ENCODE data around the gene TUBGCP2.

The TUBGCP2 gene

DNA sequence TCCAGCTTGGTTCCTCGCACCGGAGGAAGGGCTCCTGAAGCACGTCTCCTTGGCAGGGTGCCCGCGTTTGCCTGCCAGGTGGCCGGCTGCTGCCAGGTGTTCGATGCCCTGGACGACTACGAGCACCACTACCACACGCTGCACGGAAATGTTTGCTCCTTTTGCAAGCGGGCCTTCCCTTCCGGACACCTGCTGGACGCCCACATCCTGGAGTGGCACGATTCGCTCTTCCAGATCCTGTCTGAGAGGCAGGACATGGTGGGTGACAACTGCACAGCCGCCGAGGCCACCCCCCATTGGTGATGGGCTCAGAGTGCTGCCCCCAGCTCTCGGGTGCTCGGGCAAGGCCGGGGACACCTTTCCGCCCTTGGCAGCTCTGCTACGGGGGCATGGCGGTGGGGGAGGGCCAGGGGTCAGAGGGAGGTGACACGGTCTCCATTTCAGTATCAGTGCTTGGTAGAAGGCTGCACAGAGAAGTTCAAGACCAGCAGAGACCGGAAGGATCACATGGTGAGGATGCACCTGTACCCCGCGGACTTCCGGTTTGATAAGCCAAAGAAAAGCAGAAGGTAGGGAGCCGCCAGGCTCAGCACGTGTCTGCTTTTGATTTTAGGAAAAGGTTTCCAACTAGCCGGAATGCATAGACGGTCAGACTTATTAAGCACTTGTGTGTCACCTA lies 1.2 kb upstream of the TUBGCP2 start:
- no peak overlapping the region for H3K27ac Mint-ChIP-seq
- no peak for DNase-seq

DNA sequence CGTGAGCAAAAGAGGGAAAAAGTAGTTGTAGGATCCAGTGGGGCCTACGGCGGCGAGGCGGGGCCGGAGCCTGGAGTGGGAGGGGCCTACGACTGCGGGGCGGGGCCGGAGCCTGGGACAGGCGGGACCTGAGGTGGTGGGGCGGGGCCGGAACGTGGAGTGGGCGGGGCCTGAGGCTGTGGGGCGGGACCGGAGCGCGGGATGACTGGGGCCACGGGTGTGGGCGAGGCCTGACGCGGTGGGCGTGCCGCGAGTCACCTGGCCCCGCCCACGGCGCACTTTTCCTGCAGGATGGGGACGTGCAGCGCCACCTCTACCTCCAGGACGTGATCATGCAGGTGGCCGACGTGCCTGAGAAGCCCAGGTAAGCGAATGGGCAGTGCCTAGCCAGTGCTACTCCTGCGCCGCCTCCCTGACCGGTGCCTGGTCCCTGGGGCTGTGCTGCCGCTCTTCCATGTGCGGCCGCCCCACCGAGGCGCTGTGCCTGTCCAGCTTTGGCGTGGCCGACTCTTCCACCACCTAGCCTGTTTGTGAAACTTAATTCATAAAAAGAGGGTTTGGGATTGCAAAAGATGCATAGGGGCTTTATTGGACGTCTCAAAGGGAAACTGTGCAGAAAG lies 538 bp upstream of the TUBGCP2 start:
- Mint-ChIP-seq H3K27me3 (ENCODE audit: low read depth, poor library complexity) (peaks cover 3% of the 10 kb centered on the region), H3K4me3 (peak overlapping the region; percentile 78), H3K4me1 (peaks cover 40% of the 10 kb centered on the region), H3K36me3 (ENCODE audit: low read depth) (peaks cover 24% of the 10 kb centered on the region), H3K9me3 (no peaks in the 10 kb centered on the region), H3K27ac (no peak overlapping the region)
- peak; percentile 98 for DNase-seq
- TF ChIP-seq, protein P1, sequence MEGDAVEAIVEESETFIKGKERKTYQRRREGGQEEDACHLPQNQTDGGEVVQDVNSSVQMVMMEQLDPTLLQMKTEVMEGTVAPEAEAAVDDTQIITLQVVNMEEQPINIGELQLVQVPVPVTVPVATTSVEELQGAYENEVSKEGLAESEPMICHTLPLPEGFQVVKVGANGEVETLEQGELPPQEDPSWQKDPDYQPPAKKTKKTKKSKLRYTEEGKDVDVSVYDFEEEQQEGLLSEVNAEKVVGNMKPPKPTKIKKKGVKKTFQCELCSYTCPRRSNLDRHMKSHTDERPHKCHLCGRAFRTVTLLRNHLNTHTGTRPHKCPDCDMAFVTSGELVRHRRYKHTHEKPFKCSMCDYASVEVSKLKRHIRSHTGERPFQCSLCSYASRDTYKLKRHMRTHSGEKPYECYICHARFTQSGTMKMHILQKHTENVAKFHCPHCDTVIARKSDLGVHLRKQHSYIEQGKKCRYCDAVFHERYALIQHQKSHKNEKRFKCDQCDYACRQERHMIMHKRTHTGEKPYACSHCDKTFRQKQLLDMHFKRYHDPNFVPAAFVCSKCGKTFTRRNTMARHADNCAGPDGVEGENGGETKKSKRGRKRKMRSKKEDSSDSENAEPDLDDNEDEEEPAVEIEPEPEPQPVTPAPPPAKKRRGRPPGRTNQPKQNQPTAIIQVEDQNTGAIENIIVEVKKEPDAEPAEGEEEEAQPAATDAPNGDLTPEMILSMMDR (IDR thresholded peaks at IDR 0.05) = no peak

More for the DNA sequence above, 1.2 kb upstream of the TUBGCP2 start:
- Mint-ChIP-seq H3K9me3 (no peaks in the 10 kb centered on the region), H3K27me3 (ENCODE audit: low read depth, poor library complexity) (peaks cover 3% of the 10 kb centered on the region), H3K4me3 (peak overlapping the region; percentile 78), H3K4me1 (peaks cover 40% of the 10 kb centered on the region), H3K36me3 (ENCODE audit: low read depth) (peaks cover 24% of the 10 kb centered on the region)
- TF ChIP-seq, protein P1 (IDR thresholded peaks at IDR 0.05) = no peak

DNA sequence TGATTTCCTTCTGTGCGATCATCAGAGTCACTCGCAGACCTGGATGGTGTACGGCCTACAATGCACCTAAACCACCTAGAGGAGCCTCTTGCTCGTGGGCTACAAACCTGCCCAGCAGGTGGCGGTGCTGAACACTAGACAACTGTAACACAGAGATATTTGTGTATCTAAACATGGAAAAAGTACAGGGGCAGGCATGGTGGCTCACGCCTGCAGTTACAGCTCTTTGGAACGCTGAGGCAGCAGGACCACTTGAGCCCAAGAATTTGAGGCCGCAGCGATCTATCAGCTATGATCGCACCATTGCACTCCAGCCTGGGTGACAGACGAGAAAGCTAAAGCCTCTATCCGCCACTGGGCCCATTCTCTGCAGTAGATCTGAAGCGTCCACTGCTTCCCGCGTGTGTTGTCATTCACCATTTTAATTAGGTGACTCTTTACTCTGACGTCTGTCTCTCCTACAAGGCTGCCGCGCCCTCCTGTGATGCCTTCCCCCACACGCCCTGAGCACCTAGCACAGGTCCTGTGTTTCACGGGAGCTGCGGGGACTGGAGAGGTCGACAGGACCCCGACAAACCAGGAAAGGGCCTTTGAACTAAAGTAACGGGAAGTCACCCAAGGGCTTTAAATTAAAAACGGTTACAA lies 774 bp downstream of the TUBGCP2 start:
- Mint-ChIP-seq H3K4me1 (peaks cover 45% of the 10 kb centered on the region), H3K4me3 (peak overlapping the region; percentile 99), H3K27me3 (ENCODE audit: low read depth, poor library complexity) (peaks cover 3% of the 10 kb centered on the region), H3K36me3 (ENCODE audit: low read depth) (peaks cover 29% of the 10 kb centered on the region), H3K9me3 (no peaks in the 10 kb centered on the region), H3K27ac (peak overlapping the region; percentile 99)
- TF ChIP-seq, protein P1 (IDR thresholded peaks at IDR 0.05) = peak; percentile 59
- DNase-seq = peak; percentile 75

DNA sequence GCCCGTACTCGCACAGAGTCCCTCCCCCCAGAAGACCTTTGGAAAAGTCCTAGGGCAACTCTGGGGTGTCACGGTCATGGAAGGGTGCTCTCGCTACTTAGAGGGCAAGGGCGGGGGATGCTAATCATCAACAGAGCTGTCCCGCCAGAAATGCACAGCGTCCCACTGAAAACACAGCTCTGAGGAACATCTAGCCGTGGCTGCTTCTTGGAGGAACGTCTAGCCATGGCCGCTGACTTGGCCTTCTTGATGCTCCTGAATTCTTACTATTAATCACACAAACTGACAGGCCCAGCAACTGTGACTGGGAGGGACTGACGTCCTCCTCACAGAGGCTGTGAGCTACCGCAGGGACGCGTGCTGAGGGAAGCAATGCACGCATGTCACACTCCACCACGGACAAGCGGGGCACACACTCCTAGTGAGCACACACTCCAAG lies 1.7 kb downstream of the TUBGCP2 start:
- TF ChIP-seq, protein P1 (IDR thresholded peaks at IDR 0.05) = no peak
- Mint-ChIP-seq H3K27ac (peak overlapping the region; percentile 77), H3K9me3 (no peaks in the 10 kb centered on the region), H3K4me1 (peaks cover 45% of the 10 kb centered on the region), H3K4me3 (peak overlapping the region; percentile 99), H3K36me3 (ENCODE audit: low read depth) (peaks cover 29% of the 10 kb centered on the region), H3K27me3 (ENCODE audit: low read depth, poor library complexity) (peaks cover 3% of the 10 kb centered on the region)
- no peak for DNase-seq

DNA sequence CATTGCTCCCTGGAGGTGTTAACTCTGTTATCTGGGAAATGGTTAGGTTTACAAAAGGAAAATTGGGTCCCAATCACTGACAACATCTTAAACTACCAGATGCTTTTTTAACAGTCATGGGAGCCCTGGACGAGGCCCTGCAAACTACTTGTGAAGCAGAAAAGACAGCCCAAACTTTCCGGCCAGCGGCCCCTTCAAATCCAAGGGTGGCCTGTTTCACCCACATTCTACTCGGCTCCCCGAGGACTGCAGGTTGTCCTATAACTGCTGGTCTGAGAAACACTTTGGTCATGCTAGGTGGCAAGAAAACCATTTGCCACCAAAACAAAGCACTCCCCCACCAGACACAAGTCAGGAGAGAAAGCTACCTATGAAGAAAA lies 2.6 kb downstream of the TUBGCP2 start:
- Mint-ChIP-seq H3K4me1 (peaks cover 45% of the 10 kb centered on the region), H3K27ac (no peak overlapping the region), H3K27me3 (ENCODE audit: low read depth, poor library complexity) (peaks cover 3% of the 10 kb centered on the region), H3K9me3 (no peaks in the 10 kb centered on the region), H3K36me3 (ENCODE audit: low read depth) (peaks cover 22% of the 10 kb centered on the region), H3K4me3 (peak overlapping the region; percentile 28)
- TF ChIP-seq, protein P1 (IDR thresholded peaks at IDR 0.05) = no peak
- DNase-seq = no peak
